ENCODE results near the gene PIM3.

The PIM3 gene

GRCh38 chr22:49949914-49950292 lies 10.7 kb upstream of the PIM3 start:
- no peak overlapping the region for H3K4me2 ChIP-seq
- no peak for TF ChIP-seq CTCF (conservative IDR thresholded peaks at IDR 0.05; ENCODE audit: low read depth, low read length)
- H3K4me3 ChIP-seq (IDR thresholded peaks at IDR 0.05; ENCODE audit: insufficient read depth, low read depth, low read length): no peak overlapping the region
- no peaks in the 10 kb centered on the region for H3K36me3 ChIP-seq (ENCODE audit: insufficient read depth)
- no peaks in the 10 kb centered on the region for H3K79me2 ChIP-seq (ENCODE audit: insufficient read depth, low read depth)
- H3K9ac ChIP-seq: no peak overlapping the region
- H3K27me3 ChIP-seq (ENCODE audit: insufficient read depth, low read depth): no peaks in the 10 kb centered on the region
- H3K4me1 ChIP-seq (ENCODE audit: low read depth, poor library complexity, severe bottlenecking): peaks cover 6% of the 10 kb centered on the region
- H2AFZ ChIP-seq (ENCODE audit: low read depth): no peak overlapping the region
- no peak overlapping the region for H3K27ac ChIP-seq
- H4K20me1 ChIP-seq (ENCODE audit: insufficient read depth): no peaks in the 10 kb centered on the region

GRCh38 chr22:49950396-49950994 lies 10.1 kb upstream of the PIM3 start:
- Histone ChIP-seq H3K27me3 (ENCODE audit: insufficient read depth, low read depth) (no peaks in the 10 kb centered on the region), H2AFZ (ENCODE audit: low read depth) (no peak overlapping the region), H4K20me1 (ENCODE audit: insufficient read depth) (no peaks in the 10 kb centered on the region), H3K27ac (no peak overlapping the region), H3K9ac (no peak overlapping the region), H3K4me3 (IDR thresholded peaks at IDR 0.05; ENCODE audit: insufficient read depth, low read depth, low read length) (no peak overlapping the region), H3K4me1 (ENCODE audit: low read depth, poor library complexity, severe bottlenecking) (peaks cover 6% of the 10 kb centered on the region), H3K79me2 (ENCODE audit: insufficient read depth, low read depth) (no peaks in the 10 kb centered on the region), H3K36me3 (ENCODE audit: insufficient read depth) (no peaks in the 10 kb centered on the region), H3K4me2 (no peak overlapping the region)
- TF ChIP-seq CTCF (conservative IDR thresholded peaks at IDR 0.05; ENCODE audit: low read depth, low read length): no peak

DNA sequence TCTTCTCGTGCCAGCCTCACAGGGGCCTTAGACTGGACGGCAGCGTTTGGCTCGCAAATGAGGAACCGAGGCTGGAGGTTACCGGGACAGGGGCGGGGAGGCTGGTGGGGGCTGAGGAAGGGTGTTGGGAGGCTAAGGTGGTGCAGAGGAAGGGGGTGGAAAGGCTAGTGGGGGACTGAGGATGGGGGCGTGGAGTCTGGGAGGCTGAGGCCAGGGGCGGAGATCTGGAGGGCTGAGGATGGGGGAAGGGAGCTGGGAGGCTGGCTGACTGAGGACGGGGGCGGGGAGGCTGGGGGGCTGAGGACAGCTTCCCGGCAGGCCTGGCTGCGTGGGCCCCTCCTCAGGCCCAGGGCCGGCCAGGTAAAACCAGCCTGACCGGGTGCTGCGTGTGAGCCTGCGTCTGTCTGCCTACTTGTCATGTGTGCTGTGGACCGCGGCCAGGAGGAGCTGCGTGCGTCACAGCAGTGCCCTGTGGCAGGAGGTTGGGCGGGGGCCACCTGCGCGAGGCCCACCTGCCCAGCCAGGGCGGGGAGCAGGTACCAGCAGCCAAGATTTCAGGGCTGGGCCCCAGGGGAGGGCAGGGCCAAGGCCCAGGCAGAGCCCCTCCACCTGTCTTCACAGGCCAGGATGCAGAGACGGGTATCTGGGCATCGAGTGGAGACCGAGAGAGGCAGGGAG lies 9.4 kb upstream of the PIM3 start:
- TF ChIP-seq CTCF (conservative IDR thresholded peaks at IDR 0.05; ENCODE audit: low read depth, low read length): no peak
- H3K9ac ChIP-seq: no peak overlapping the region
- H3K4me1 ChIP-seq (ENCODE audit: low read depth, poor library complexity, severe bottlenecking): no peaks in the 10 kb centered on the region

GRCh38 chr22:49951678-49951985 lies 8.9 kb upstream of the PIM3 start:
- Histone ChIP-seq H3K79me2 (ENCODE audit: insufficient read depth, low read depth) (no peaks in the 10 kb centered on the region), H4K20me1 (ENCODE audit: insufficient read depth) (no peaks in the 10 kb centered on the region), H3K27me3 (ENCODE audit: insufficient read depth, low read depth) (no peaks in the 10 kb centered on the region), H3K4me1 (ENCODE audit: low read depth, poor library complexity, severe bottlenecking) (no peaks in the 10 kb centered on the region), H3K4me2 (no peak overlapping the region), H2AFZ (ENCODE audit: low read depth) (no peak overlapping the region), H3K9ac (no peak overlapping the region), H3K27ac (no peak overlapping the region), H3K36me3 (ENCODE audit: insufficient read depth) (no peaks in the 10 kb centered on the region), H3K4me3 (IDR thresholded peaks at IDR 0.05; ENCODE audit: insufficient read depth, low read depth, low read length) (no peak overlapping the region)
- TF ChIP-seq CTCF (conservative IDR thresholded peaks at IDR 0.05; ENCODE audit: low read depth, low read length): no peak

More for the DNA sequence above, 9.4 kb upstream of the PIM3 start:
- H3K27ac ChIP-seq: no peak overlapping the region
- H3K27me3 ChIP-seq (ENCODE audit: insufficient read depth, low read depth): no peaks in the 10 kb centered on the region
- no peaks in the 10 kb centered on the region for H3K36me3 ChIP-seq (ENCODE audit: insufficient read depth)
- no peak overlapping the region for H3K4me2 ChIP-seq
- no peak overlapping the region for H3K4me3 ChIP-seq (IDR thresholded peaks at IDR 0.05; ENCODE audit: insufficient read depth, low read depth, low read length)
- H4K20me1 ChIP-seq (ENCODE audit: insufficient read depth): no peaks in the 10 kb centered on the region
- H2AFZ ChIP-seq (ENCODE audit: low read depth): no peak overlapping the region
- H3K79me2 ChIP-seq (ENCODE audit: insufficient read depth, low read depth): no peaks in the 10 kb centered on the region
